Measurements from ENCODE around the gene UGT1A7. TPM values are rescaled to one million over a fixed set of nuclear protein-coding genes. Genes with fewer than 3 reads are reported as not detected.

Gene UGT1A7
- total RNA-seq, 2 experiments from 2014 or later = not detected

DNA sequence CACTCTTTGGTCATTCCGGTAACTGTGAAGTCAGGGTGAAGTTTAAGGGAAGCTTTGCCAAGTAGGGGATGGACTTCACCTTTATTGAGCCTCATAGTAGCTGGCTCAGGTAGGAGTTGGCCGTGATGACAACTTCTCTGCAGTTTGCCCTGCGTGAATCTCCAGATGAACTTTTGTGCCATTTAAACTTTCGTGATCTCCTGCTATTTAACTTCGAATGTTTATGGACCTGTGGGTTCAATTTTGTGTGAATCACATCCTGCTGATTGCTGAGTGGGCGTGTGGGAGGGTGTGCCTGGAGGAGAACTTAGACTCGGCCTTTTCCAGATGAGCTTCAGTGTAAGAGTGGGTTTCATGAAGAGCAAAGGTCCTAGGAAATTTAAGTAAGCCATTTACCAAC, 82.6 kb downstream of the UGT1A7 start:
- TF ChIP-seq, protein P1, sequence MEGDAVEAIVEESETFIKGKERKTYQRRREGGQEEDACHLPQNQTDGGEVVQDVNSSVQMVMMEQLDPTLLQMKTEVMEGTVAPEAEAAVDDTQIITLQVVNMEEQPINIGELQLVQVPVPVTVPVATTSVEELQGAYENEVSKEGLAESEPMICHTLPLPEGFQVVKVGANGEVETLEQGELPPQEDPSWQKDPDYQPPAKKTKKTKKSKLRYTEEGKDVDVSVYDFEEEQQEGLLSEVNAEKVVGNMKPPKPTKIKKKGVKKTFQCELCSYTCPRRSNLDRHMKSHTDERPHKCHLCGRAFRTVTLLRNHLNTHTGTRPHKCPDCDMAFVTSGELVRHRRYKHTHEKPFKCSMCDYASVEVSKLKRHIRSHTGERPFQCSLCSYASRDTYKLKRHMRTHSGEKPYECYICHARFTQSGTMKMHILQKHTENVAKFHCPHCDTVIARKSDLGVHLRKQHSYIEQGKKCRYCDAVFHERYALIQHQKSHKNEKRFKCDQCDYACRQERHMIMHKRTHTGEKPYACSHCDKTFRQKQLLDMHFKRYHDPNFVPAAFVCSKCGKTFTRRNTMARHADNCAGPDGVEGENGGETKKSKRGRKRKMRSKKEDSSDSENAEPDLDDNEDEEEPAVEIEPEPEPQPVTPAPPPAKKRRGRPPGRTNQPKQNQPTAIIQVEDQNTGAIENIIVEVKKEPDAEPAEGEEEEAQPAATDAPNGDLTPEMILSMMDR (IDR thresholded peaks at IDR 0.05) = no peak
- no peaks in the 10 kb centered on the region for H3K9me3 Mint-ChIP-seq
- CTCF ChIA-PET = no interaction called here

DNA sequence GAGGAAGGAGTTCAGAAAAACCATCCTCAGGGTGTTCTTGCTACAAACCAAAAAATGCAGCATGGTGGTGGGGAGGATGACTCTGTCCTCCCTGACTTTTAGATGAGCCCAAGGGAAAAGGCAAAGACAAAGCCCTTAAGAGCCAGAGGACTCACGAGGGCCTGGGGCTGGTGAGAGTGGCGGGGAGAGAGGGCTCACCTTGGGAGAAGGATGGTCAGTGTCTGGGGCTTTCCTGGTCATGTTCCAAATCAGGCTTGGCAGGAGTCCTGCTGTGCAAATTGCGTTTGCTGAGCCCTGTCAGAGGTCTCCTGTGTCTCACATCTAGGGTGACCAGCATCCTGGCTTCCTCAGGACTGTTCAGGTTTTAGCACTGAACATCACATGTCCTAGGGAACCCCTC, 83.1 kb downstream of the UGT1A7 start:
- Mint-ChIP-seq H3K27ac (no peak overlapping the region), H3K27me3 (peaks cover 45% of the 10 kb centered on the region), H3K9me3 (no peaks in the 10 kb centered on the region), H3K4me3 (no peak overlapping the region), H3K4me1 (ENCODE audit: low read depth) (no peaks in the 10 kb centered on the region), H3K36me3 (ENCODE audit: low read depth) (no peaks in the 10 kb centered on the region)
- Histone ChIP-seq H3K9me3 (ENCODE audit: control insufficient read depth in 1 of 2, insufficient read depth in 1 of 2, low read length in 2 of 2) (peaks cover 0 to 5% of the 10 kb centered on the region in 2 experiments), H3K27me3 (ENCODE audit: control insufficient read depth in 1 of 2, insufficient read depth in 2 of 2, low read length in 2 of 2) (peaks cover 3 to 6% of the 10 kb centered on the region in 2 experiments), H3K36me3 (ENCODE audit: insufficient read depth, low read length) (no peaks in the 10 kb centered on the region), H3K27ac (ENCODE audit: low read depth in 1 of 2, low read length in 2 of 2) (no peak overlapping the region), H3K4me3 (ENCODE audit: low read length) (no peak overlapping the region), H3K4me1 (ENCODE audit: insufficient read depth, low read length) (no peaks in the 10 kb centered on the region)
- POLR2A ChIA-PET = no interaction called here
- ATAC-seq (ENCODE audit: poor library complexity) = no peak
- intact Hi-C loops (cut with DNase I, micrococcal nuclease) = no loop called here
- TF ChIP-seq, protein P1 (IDR thresholded peaks at IDR 0.05) = no peak
- CTCF ChIA-PET = no interaction called here
- DNase-seq = no peak

More for the DNA sequence above, 82.6 kb downstream of the UGT1A7 start:
- Histone ChIP-seq H3K36me3 (ENCODE audit: insufficient read depth, low read length) (no peaks in the 10 kb centered on the region), H3K27ac (ENCODE audit: low read depth in 1 of 2, low read length in 2 of 2) (no peak overlapping the region), H3K9me3 (ENCODE audit: control insufficient read depth in 1 of 2, insufficient read depth in 1 of 2, low read length in 2 of 2) (peaks cover 0 to 5% of the 10 kb centered on the region in 2 experiments), H3K27me3 (ENCODE audit: control insufficient read depth in 1 of 2, insufficient read depth in 2 of 2, low read length in 2 of 2) (peaks cover 3 to 6% of the 10 kb centered on the region in 2 experiments), H3K4me3 (ENCODE audit: low read length) (no peak overlapping the region), H3K4me1 (ENCODE audit: insufficient read depth, low read length) (no peaks in the 10 kb centered on the region)
- POLR2A ChIA-PET = no interaction called here
- Mint-ChIP-seq H3K36me3 (ENCODE audit: low read depth) (no peaks in the 10 kb centered on the region), H3K4me3 (no peak overlapping the region), H3K27ac (no peak overlapping the region), H3K4me1 (ENCODE audit: low read depth) (no peaks in the 10 kb centered on the region), H3K27me3 (peaks cover 43% of the 10 kb centered on the region)
- intact Hi-C loops (cut with DNase I, micrococcal nuclease) = no loop called here
- ATAC-seq (ENCODE audit: poor library complexity) (no peak), DNase-seq (no peak)

DNA sequence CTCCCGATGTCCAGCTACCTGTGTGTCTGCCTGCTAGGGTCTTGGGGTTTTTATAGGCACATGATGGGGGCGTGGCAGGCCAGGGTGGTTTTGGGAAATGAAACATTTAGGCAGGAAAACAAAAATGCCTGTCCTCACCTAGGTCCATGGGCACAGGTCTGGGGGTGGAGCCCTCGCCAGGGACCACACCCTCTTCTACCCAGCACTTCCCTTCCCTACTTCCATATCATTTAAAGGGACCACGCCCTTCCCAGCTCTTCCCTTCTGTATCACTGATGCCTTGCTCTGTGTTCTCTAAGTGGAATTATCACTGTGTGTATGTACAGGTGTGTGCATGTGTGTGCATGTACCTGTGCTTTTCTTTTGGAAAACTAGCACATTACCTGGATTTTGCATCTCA, 84.7 kb downstream of the UGT1A7 start:
- H3K4me3 ChIP-seq (ENCODE audit: low read length) = no peak overlapping the region
- no peak for ATAC-seq (ENCODE audit: poor library complexity)
- no peaks in the 10 kb centered on the region for H3K9me3 Mint-ChIP-seq

More for the DNA sequence above, 84.7 kb downstream of the UGT1A7 start:
- Mint-ChIP-seq H3K4me1 (ENCODE audit: low read depth) (no peaks in the 10 kb centered on the region), H3K36me3 (ENCODE audit: low read depth) (no peaks in the 10 kb centered on the region), H3K27ac (no peak overlapping the region), H3K4me3 (no peak overlapping the region), H3K27me3 (peaks cover 53% of the 10 kb centered on the region)
- DNase-seq = no peak
- peaks cover 0 to 5% of the 10 kb centered on the region in 2 experiments for H3K9me3 ChIP-seq (ENCODE audit: control insufficient read depth in 1 of 2, insufficient read depth in 1 of 2, low read length in 2 of 2)
- CTCF ChIA-PET = no interaction called here
- H3K27ac ChIP-seq (ENCODE audit: low read depth in 1 of 2, low read length in 2 of 2) = no peak overlapping the region
- no peaks in the 10 kb centered on the region for H3K4me1 ChIP-seq (ENCODE audit: insufficient read depth, low read length)
- POLR2A ChIA-PET = no interaction called here
- peaks cover 3 to 6% of the 10 kb centered on the region in 2 experiments for H3K27me3 ChIP-seq (ENCODE audit: control insufficient read depth in 1 of 2, insufficient read depth in 2 of 2, low read length in 2 of 2)
- intact Hi-C loops (cut with DNase I, micrococcal nuclease) = no loop called here
- TF ChIP-seq, protein P1 (IDR thresholded peaks at IDR 0.05) = no peak
- no peaks in the 10 kb centered on the region for H3K36me3 ChIP-seq (ENCODE audit: insufficient read depth, low read length)
